Fibroblast of villous mesenchyme (primary cell): Measurements from ENCODE around the gene ATP8B1. TPM values are rescaled to one million over a fixed set of nuclear protein-coding genes. Genes with fewer than 3 reads are reported as not detected.

Experiments
- DNase-seq: peaks from one replicate; pipeline ENCODE4 v3.0.0-alpha.2; 2010; ENCODE audit warnings: low read depth
- H3K4me3 ChIP-seq: 2 replicates; pipeline ENCODE4 v1.5.1; 2011; ENCODE audit warnings: low read depth, mild to moderate bottlenecking, low read length
- total RNA-seq: library from RNA; depleted of rRNA; stranded (reverse); fragments of >200 nt; gene quantifications from 2 replicates; pipeline ENCODE4 v1.2.3, GENCODE V29; 2012
- TF ChIP-seq, protein P1 (sequence below): IDR thresholded peaks from 2 replicates; pipeline ENCODE4 v1.5.1; 2012; ENCODE audit warnings: low read depth, mild to moderate bottlenecking, low read length; ENCODE audit not compliant: insufficient read depth

ATP8B1 gene
- total RNA-seq, 1 donor: 26.3 TPM

DNA sequence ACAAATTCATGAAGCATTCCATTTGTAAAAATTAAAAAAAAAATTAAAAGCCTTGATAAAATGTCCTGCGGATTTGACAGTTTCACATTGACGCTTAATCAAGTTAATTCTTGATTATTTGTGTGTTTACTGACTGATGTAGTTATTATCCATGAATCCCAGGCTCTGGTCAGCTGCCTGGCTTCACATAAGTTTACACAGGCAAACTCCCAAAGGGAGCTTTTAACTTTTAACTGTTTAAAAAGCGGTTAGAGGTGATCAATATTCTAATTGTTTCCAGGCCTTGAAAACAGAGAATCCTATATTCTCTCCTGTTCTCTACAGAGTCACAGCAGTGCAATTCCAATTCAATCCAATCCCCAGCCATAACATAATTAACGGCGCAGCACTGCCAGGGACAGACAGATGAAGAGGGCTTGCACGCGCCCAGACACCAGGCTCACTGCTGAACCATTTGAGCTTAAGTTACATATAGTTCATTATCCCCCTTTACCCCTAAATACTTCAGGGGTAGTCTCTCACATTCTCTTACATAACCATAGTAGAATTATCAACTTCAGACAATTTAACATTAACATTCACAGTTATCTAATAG is 47.5 kb downstream of the ATP8B1 start:
- TF ChIP-seq, protein P1, sequence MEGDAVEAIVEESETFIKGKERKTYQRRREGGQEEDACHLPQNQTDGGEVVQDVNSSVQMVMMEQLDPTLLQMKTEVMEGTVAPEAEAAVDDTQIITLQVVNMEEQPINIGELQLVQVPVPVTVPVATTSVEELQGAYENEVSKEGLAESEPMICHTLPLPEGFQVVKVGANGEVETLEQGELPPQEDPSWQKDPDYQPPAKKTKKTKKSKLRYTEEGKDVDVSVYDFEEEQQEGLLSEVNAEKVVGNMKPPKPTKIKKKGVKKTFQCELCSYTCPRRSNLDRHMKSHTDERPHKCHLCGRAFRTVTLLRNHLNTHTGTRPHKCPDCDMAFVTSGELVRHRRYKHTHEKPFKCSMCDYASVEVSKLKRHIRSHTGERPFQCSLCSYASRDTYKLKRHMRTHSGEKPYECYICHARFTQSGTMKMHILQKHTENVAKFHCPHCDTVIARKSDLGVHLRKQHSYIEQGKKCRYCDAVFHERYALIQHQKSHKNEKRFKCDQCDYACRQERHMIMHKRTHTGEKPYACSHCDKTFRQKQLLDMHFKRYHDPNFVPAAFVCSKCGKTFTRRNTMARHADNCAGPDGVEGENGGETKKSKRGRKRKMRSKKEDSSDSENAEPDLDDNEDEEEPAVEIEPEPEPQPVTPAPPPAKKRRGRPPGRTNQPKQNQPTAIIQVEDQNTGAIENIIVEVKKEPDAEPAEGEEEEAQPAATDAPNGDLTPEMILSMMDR: no peak
- DNase-seq: no peak
- no peak overlapping the region for H3K4me3 ChIP-seq

DNA sequence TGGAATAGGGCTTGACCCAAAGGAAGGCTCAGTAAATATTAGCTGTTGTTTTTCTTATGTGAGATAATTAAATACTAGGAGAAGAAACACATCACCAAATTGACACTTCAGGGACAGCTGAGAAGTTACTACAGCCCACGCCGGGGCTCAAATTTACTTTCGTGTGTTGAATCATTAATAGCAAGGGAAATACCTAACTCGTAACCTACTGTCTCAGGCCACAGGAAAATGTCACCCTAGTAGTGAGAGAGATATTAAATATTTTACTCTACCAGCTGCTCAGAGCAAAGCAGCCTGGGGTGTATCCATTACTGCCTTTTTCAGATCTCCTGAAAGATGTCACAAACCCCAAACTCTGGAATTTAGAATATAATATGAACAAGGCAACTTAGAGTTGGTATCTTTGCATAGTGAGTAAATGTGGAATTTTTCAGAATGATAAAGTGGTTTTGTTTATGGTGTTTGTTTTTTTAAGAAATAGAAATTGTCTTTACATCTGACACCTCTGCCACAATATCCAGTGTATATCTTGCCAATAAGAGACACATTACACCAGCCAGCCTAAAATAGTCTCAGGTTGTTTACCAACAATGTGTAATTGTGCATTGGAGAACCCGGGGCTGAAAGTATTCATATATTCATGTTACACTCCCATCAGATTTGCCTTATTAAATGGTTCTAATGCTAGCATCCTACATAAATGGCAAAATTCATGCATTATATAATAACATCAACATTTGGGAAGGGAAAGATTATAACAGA is 48.4 kb downstream of the ATP8B1 start:
- no peak for DNase-seq
- TF ChIP-seq, protein P1: no peak
- no peak overlapping the region for H3K4me3 ChIP-seq

DNA sequence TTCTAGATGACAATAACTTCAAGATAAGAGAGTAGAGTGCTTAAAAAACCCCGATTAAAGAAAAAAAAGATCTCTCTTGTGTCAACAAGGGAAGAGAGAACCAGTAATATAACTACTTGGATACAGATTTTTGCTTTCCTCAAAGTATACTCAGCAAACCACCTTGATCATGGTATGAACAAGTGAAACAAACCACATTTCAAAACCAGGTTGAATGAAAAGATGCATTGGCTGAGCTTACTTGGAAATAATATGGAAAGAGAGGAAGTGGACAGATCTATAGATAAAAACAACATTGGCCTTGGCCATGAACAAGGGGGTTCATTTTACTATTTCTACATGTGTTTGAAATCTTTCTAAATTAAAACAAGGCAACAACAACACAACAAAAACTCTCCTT is 50.1 kb downstream of the ATP8B1 start:
- TF ChIP-seq, protein P1: no peak
- DNase-seq: no peak
- no peak overlapping the region for H3K4me3 ChIP-seq

DNA sequence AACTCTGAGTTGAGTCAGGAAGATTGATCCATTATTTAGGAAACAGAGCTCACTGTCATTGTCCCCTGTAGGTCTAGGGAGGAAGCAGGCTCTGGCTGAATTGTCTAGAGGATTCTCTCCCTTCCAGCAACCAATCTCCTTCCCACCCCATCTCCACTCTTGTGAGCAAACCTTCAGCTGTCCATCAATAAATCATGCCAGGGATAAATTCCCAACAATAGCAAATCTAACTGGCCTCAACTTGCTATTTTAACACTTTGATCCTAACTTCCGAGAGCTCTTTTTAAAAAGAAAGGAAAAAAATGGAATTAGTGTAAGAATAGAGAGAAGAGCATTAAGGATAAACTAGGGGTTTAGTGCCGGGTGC is 53.5 kb downstream of the ATP8B1 start:
- H3K4me3 ChIP-seq: no peak overlapping the region
- TF ChIP-seq, protein P1: no peak
- DNase-seq: no peak

DNA sequence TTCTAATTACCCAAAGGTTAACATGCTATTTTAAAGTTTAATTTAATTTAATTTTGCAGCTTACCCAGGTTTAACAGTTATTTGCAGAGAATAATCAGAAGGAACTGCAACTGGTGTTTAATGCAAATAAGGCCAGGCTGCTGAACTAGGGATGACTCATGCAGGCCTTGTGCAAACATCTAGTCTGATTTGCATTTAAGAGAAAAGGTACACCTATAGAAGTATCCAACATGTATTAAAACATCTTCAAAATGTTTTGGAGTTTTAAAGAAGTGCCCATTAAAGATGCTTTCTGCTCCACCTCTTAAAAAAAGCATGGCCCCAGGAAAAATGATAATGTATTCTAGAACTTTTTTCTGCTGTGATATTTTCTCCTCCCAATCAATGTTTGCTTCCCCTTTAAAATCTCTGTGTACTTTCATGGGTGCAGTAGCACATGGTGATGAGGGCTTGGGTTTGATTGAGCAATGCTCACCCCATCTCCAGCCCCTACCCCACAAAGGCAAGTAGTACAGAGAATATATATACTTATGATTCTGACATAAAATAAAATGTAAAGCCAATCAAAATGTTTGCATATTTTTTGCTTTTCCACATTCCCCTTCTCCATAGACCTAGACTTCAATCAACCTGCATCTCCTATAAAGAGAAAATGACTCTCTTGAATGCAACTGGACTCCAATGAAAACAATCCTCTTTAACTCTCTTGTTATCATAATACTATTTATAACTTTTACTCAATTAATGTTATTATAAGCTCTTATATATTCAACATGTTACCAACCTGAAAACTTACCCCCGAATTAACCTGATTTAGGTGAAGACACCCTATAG is 54.1 kb downstream of the ATP8B1 start:
- TF ChIP-seq, protein P1: no peak
- peak; percentile 60 for DNase-seq
- no peak overlapping the region for H3K4me3 ChIP-seq

DNA sequence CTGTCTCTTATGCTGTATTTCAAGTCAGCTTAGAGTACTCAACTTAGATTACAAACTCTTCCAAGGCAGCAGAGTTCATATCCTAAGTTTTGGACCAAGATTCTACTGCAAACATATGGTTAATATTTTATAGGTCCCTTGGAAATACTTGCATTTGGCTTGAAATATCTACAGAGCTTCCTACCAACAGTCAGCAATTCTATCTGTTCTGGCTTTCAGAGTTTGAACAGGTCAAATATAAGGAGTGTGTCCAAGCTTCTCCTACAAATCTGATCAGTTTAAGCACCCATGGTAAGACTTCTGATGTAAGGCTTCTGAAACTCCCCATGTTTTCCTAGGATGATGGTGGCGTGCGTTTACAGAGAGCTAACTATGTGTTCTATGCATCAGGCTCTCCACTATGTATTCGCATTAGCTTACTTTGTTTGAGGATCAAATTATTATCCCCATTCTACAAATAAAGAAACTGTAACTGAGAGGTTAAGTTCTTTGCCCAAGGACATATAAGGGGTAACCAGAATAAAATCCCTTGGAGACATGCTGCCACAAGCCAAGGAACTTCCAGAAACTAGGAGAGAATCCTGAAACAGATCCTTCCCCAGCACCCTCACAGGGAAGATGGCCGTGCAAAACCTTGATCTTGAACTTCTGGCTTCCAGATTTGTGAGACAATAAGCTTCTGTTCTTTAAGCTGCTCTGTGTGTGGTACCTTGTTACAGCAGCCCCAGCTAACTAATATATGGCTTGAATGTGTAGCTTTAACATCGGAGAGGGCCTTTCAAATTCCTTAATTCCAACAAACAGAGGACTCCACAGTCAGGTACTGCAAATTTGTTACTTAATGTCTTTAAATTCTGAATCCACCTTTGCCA is 55.1 kb downstream of the ATP8B1 start:
- DNase-seq: no peak
- TF ChIP-seq, protein P1: no peak
- H3K4me3 ChIP-seq: no peak overlapping the region
